ENCODE results near the gene ST6GALNAC5.

The ST6GALNAC5 gene

DNA sequence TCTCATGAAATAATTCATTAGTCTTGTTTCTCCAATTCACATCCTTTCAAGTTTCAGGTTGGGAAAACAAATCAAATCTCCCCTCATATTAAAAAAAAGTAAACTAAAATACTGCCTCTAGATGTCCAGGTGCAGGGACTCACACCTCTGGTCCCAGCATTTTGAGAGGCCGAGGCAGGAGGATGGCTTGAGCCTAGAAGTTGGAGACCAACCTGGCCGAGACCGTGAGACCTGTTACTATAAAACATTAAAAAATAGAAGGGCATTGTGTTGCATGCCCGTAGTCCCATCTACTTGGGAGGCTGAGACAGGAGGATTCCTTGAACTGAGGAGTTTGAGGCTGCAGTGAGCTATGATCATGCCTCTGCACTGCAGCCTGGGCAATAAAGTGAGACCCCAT, 61.9 kb downstream of the ST6GALNAC5 start:
- no peak overlapping the region for H3K4me3 ChIP-seq (ENCODE audit: control insufficient read depth, low read depth, low read length)
- TF ChIP-seq, protein P1, sequence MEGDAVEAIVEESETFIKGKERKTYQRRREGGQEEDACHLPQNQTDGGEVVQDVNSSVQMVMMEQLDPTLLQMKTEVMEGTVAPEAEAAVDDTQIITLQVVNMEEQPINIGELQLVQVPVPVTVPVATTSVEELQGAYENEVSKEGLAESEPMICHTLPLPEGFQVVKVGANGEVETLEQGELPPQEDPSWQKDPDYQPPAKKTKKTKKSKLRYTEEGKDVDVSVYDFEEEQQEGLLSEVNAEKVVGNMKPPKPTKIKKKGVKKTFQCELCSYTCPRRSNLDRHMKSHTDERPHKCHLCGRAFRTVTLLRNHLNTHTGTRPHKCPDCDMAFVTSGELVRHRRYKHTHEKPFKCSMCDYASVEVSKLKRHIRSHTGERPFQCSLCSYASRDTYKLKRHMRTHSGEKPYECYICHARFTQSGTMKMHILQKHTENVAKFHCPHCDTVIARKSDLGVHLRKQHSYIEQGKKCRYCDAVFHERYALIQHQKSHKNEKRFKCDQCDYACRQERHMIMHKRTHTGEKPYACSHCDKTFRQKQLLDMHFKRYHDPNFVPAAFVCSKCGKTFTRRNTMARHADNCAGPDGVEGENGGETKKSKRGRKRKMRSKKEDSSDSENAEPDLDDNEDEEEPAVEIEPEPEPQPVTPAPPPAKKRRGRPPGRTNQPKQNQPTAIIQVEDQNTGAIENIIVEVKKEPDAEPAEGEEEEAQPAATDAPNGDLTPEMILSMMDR (conservative IDR thresholded peaks at IDR 0.05; ENCODE audit: control insufficient read depth, insufficient read depth, low read depth, low read length) = no peak
- DNase-seq (ENCODE audit: low read depth) = no peak

DNA sequence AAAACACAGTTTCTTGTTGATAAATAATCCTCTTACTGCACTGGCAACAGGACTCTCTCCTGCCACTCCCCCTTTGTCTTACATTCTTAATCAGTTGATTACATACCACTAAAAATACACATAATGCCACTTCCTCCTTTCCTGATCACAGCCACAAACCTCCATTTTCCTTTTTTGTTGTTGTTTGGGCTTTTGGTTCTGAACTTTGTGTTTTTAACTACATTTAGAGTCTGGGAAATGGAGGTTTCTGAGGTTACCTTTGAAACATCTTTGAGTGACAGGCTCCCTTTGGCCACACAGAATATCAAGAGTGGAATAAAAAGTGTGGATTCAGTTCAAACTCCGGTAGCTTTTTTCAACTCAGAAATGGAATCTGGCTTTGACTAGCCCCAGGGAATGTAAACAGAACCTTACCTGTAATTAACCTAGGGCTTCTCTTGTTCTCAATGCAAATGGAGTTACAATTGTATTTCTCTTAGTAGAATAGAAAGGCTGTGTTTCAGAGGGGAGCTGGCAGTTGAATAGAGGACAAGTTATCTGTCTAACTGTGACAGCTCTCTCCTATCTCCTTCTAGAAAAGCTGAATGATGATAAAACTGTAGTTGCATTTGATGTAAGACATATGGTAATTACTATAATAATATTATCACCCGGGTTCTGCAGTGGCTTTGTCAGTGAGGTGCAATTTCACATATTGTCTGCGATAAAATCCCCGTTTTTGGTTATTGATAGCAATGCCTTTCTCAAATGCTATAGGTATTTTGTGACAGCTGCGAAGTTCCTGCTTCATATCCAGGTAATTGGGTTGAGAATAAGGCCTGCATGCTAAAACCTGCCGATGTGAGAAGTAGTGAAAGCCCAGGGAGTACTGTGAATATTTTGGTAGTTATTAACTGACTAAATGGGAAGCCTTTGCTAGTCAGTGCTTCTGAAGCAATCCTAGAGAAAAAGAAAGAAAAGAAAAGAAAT, 66.9 kb downstream of the ST6GALNAC5 start:
- no peak overlapping the region for H3K4me3 ChIP-seq (ENCODE audit: control insufficient read depth, low read depth, low read length)
- TF ChIP-seq, protein P1 (conservative IDR thresholded peaks at IDR 0.05; ENCODE audit: control insufficient read depth, insufficient read depth, low read depth, low read length) = no peak
- no peak for DNase-seq (ENCODE audit: low read depth)

DNA sequence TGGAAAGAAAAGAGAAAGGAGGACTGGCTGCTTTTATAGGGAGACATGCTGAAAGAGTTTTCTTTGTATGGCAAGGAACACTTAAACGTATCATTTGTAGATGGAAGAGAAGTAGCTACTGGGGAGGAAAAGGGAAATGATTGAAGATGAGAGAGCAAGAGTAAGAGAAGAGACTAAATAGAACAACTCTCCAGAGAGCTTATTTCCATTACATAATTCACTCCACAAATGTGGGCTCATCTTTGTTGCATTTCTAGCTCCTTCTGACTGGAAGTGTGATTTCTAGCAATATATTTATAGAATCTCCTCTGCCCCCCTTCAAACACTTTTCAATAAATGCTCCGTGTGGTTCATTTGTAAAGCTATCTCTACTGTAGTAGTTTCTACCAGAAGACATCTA, 71.0 kb downstream of the ST6GALNAC5 start:
- no peak overlapping the region for H3K4me3 ChIP-seq (ENCODE audit: control insufficient read depth, low read depth, low read length)
- no peak for DNase-seq (ENCODE audit: low read depth)
- TF ChIP-seq, protein P1 (conservative IDR thresholded peaks at IDR 0.05; ENCODE audit: control insufficient read depth, insufficient read depth, low read depth, low read length) = no peak

DNA sequence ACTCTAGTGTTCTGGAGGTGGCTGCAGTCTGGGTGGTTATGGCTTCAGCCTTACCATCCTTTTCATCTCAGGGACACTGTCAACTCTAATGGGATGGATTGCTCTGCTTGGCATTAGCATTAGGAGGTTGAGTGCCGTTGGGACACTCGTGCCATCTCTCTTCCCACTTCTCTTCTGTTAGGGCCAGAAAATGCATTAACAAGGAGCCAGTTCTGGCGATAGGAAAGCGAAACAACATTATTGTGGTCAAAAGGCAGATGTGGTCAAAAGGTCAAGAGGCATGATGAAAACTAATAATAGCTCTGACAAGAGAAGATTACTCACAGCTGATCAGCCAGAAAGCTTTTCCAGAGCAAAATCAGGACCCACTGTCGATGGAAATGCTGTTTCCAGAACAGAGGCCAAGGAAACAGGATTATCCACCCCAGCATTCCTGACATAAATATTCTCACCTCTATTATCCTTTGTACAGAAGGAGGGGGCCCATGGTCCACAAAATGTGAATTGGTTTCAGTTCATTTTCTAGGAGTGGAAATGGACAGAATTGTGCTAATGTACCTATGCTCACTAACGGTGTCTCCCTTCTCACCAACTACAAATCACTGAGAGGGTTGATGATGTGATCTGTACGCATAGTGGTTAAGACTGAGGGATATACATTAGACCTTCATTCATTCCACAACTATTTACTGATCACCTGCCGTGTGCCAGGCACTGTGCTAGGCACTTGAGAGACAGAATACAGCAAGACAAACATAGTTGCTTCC, 72.0 kb downstream of the ST6GALNAC5 start:
- TF ChIP-seq, protein P1 (conservative IDR thresholded peaks at IDR 0.05; ENCODE audit: control insufficient read depth, insufficient read depth, low read depth, low read length) = no peak
- DNase-seq (ENCODE audit: low read depth) = peak; percentile 84
- H3K4me3 ChIP-seq (ENCODE audit: control insufficient read depth, low read depth, low read length) = no peak overlapping the region

DNA sequence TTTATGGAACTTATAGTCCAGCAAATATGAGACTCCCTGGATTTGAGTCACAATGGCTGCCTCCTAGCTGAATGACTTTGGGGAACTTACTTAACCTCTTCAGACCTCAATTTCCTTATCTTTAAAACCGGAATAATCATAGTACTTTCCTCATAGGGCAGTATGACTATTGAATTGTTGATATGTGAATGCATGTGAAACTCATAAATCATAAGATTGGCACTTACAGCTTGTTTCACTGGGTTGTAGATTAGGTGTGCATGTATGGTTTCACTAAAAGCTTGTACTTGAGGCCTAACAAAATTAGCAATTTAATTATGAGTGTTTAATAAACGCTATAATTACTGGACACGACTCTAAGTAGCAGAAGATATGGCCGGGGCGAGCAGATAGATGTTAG, 72.5 kb downstream of the ST6GALNAC5 start:
- no peak overlapping the region for H3K4me3 ChIP-seq (ENCODE audit: control insufficient read depth, low read depth, low read length)
- TF ChIP-seq, protein P1 (conservative IDR thresholded peaks at IDR 0.05; ENCODE audit: control insufficient read depth, insufficient read depth, low read depth, low read length) = no peak
- DNase-seq (ENCODE audit: low read depth) = no peak

DNA sequence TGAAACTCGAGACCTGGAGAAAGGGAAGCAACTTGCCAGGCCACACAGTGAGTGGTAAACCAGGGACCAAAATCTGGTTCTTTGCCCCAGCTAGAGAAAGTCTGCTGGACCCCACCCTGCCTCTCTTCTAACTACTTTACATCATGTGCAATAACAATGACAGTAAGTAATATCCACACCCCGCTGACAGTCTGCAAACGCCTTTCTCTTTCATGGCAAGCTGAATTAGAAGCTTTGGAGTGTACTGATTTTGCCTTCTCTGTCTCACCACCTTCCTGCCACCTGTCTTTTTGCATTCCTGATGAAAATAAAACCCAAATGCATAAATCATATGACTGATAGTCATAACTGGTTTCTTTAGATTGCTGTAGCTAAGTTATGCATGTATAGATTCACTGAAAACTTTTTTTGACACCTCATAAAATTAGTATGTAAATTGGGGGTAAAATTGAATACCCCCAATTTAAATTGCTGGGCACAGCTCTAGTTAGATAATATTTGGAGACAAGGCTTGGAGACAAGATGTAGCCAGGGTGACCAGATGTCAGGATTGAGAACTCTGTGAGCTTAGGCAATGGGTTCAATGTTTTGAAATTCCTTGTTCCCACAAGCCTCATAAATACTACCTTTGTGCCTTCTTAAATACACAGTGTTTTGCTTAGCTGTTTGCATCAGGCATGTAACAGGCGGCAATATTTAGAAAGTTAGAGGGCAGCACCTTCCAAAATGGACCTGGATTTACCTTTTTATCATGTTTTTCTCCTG, 73.5 kb downstream of the ST6GALNAC5 start:
- TF ChIP-seq, protein P1 (conservative IDR thresholded peaks at IDR 0.05; ENCODE audit: control insufficient read depth, insufficient read depth, low read depth, low read length) = no peak
- no peak for DNase-seq (ENCODE audit: low read depth)

More for the DNA sequence above, 73.5 kb downstream of the ST6GALNAC5 start:
- H3K4me3 ChIP-seq (ENCODE audit: control insufficient read depth, low read depth, low read length) = no peak overlapping the region
